HepG2 (cell line): Measurements from ENCODE around the gene CETN2. TPM values are rescaled to one million over a fixed set of nuclear protein-coding genes. Genes with fewer than 3 reads are reported as not detected.

Source experiments
- ATAC-seq: fragments of 200-7000 bp; cut with Tn5 transposase; 3 replicates; pipeline ENCODE4 v1.9.1; 2020; ENCODE audit warnings: mild to moderate bottlenecking, moderate library complexity
- BruUV-seq: library from RNA; stranded (reverse); fragments of 400-500 nt; replicated peaks from 2 replicates; lab custom pipeline; 2021; lab: Mats Ljungman, UMichigan
- CTCF ChIA-PET: fragments of 300-600 bp; formaldehyde crosslinking; extraction: SDS; loops from one replicate; lab custom pipeline; 2021; ENCODE audit warnings: low total read pairs, inconsistent platforms, low intra/inter-chr PET ratio; lab: Yijun Ruan, JAX
- POLR2A ChIA-PET: fragments of 350-600 bp; sonication (Branson Sonifier 250); formaldehyde crosslinking; loops from one replicate; lab custom pipeline; 2020; ENCODE audit warnings: antibody characterized with exemption, inconsistent platforms; lab: Yijun Ruan, JAX
- DNase-seq: peaks from one replicate; pipeline ENCODE4 v3.0.0-alpha.2; 2015; ENCODE audit warnings: low spot score
- FAIRE-seq: peaks from 3 replicates; lab custom pipeline; 2011; peaks lifted over from hg19 to GRCh38; lab: Jason Lieb, UNC
- H2AFZ ChIP-seq: one replicate; pipeline ENCODE4 v1.6.1; 2011; ENCODE audit warnings: low read length, inconsistent platforms
- H3K27ac ChIP-seq: fragments of 300-600 bp; 3 replicates; pipeline ENCODE4 v1.8.0; 2011; ENCODE audit warnings: mixed run types, mild to moderate bottlenecking, mixed read lengths, low read length, inconsistent platforms; ENCODE audit not compliant: insufficient read depth; ENCODE audit errors: extremely low read length
- H3K27me3 ChIP-seq, 2 experiments: fragments of 200-600 bp in 1 of 2; 2 replicates in 1 of 2; 3 replicates in 1 of 2; pipeline versions ENCODE4 v1.6.0 to v1.8.0; 2011; ENCODE audit warnings: low read length in 2 of 2, mild to moderate bottlenecking in 2 of 2, moderate library complexity in 2 of 2, inconsistent platforms in 1 of 2; ENCODE audit not compliant: insufficient read depth in 2 of 2, control insufficient read depth in 1 of 2
- H3K36me3 ChIP-seq, 2 experiments: fragments of 200-600 bp in 1 of 2; replicated peaks in 1 of 2; 2 replicates in 1 of 2; 3 replicates in 1 of 2; pipeline versions ENCODE4 v1.5.1 to v1.8.0; 2011; ENCODE audit warnings: low read length in 2 of 2, inconsistent platforms in 1 of 2; ENCODE audit not compliant: insufficient read depth in 2 of 2, control insufficient read depth in 1 of 2
- H3K4me1 ChIP-seq: 2 replicates; pipeline ENCODE4 v1.5.1; 2012; ENCODE audit warnings: low read length, inconsistent platforms; ENCODE audit not compliant: insufficient read depth
- H3K4me2 ChIP-seq: 2 replicates; pipeline ENCODE4 v1.6.0; 2011; ENCODE audit warnings: low read depth, low read length, inconsistent platforms
- H3K4me3 ChIP-seq, 3 experiments: fragments of 200-600 bp in 1 of 3; sonication (generic), shearing (Covaris generic) in 1 of 3; replicated peaks in 1 of 3; 2 replicates each; pipeline ENCODE4 v1.5.1; 2011 to 2016; ENCODE audit warnings: low read length in 3 of 3, inconsistent platforms in 2 of 3, low read depth in 2 of 3, mild to moderate bottlenecking in 2 of 3, control low read depth in 1 of 3, mixed read lengths in 1 of 3; ENCODE audit not compliant: insufficient read depth in 1 of 3
- H3K79me2 ChIP-seq: one replicate; pipeline ENCODE4 v1.6.1; 2011; ENCODE audit warnings: low read length, inconsistent platforms; ENCODE audit not compliant: insufficient read depth
- H3K9ac ChIP-seq: 2 replicates; pipeline ENCODE4 v1.6.0; 2011; ENCODE audit warnings: mild to moderate bottlenecking, low read depth, low read length, inconsistent platforms; ENCODE audit not compliant: insufficient read depth
- H3K9me3 ChIP-seq: 2 replicates; pipeline ENCODE4 v1.5.1; 2012; ENCODE audit warnings: mild to moderate bottlenecking, low read length
- H4K20me1 ChIP-seq: 2 replicates; pipeline ENCODE4 v1.6.0; 2011; ENCODE audit warnings: inconsistent platforms, mild to moderate bottlenecking, low read length, moderate library complexity; ENCODE audit not compliant: insufficient read depth
- ZKSCAN1 ChIP-seq: fragments of 150-350 bp; IDR thresholded peaks from 2 replicates; pipeline ENCODE4 v1.6.1; 2014; ENCODE audit warnings: low read length
- ZNF224 ChIP-seq: sonication (generic); formaldehyde crosslinking; IDR thresholded peaks from 2 replicates; pipeline ENCODE4 v1.5.0; 2020; ENCODE audit warnings: mild to moderate bottlenecking, missing genetic modification reagents
- ZNF709 ChIP-seq: sonication (generic); formaldehyde crosslinking; IDR thresholded peaks from 2 replicates; pipeline ENCODE4 v1.5.0; 2020; ENCODE audit warnings: mild to moderate bottlenecking, missing genetic modification reagents
- ZNF749 ChIP-seq: sonication (generic); formaldehyde crosslinking; IDR thresholded peaks from 2 replicates; pipeline ENCODE4 v1.8.0; 2022; ENCODE audit warnings: mild to moderate bottlenecking, missing genetic modification reagents, moderate library complexity, borderline replicate concordance
- WGBS: methylation state at CpG from one replicate; pipeline ENCODE4 v1.1.6; 2017; ENCODE audit warnings: low lambda C conversion rate; 5-methylcytosine and 5-hydroxymethylcytosine counted together
- in situ Hi-C: cut with HindIII; loops from 2 replicates; pipeline ENCODE4 v1.10.0; 2017; ENCODE audit warnings: low pct_unique_long_range_greater_than_20kb; ENCODE audit not compliant: extremely low pct_ligation_motif_present
- intact Hi-C: fragments of 100-400 bp; cut with micrococcal nuclease; formaldehyde crosslinking; loops from one replicate; pipeline ENCODE4 v1.10.0; 2022; ENCODE audit not compliant: unreplicated experiment
- polyA plus RNA-seq, 8 experiments: library from polyadenylated mRNA; depleted of rRNA in 3 of 8; stranded (reverse) in 7 of 8; unstranded in 1 of 8; fragments of >200 nt; fragmentation: Illumina TruSeq in 4 of 8; extraction: Trizol in 4 of 8; gene quantifications; 2 replicates each; pipeline versions ENCODE4 v1.2.1 to v1.2.3, GENCODE V29; 2011 to 2016; ENCODE audit warnings: low read depth in 4 of 8, missing spikeins in 1 of 8, mixed read lengths in 1 of 8; ENCODE audit not compliant: insufficient read depth in 1 of 8
- total RNA-seq, 5 experiments: library from RNA; depleted of rRNA; stranded (reverse); fragments of >200 nt; fragmentation: Illumina TruSeq; extraction: Trizol; gene quantifications; 2 replicates each; pipeline ENCODE4 v1.2.3, GENCODE V29; 2016; ENCODE audit warnings: low read depth in 1 of 5
- TF ChIP-seq, protein P1 (sequence below): sonication (generic); formaldehyde crosslinking; IDR thresholded peaks from 2 replicates; pipeline ENCODE4 v1.5.0; 2020; ENCODE audit warnings: mild to moderate bottlenecking, missing genetic modification reagents, borderline replicate concordance

CETN2 gene
- total and polyA plus RNA-seq, 2 of the 13 experiments (the other 11 are each of a cell fraction or from before 2014, with no cell fraction given): 17.2 to 85.4 TPM

DNA sequence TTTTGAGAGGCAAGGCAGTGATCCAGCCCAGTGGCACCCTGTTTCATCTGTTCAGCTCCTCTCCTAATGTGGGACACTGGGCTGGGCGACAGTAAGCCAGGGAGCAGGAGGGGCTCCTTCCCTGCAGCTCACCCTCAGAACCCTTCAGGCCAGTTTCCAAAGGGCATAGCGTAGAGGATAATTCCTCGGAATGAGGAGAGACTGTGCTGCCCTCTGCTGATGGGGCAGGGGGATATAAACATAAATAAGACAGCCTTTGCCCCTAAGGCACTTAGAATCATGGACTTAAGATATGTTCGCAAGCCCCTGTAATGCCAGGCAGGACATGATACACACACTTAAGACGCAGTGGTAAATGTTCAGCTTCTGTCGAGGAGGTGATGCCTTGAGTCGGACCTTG lies 39.4 kb upstream of the CETN2 start (continued):
- TF ChIP-seq, protein P1, sequence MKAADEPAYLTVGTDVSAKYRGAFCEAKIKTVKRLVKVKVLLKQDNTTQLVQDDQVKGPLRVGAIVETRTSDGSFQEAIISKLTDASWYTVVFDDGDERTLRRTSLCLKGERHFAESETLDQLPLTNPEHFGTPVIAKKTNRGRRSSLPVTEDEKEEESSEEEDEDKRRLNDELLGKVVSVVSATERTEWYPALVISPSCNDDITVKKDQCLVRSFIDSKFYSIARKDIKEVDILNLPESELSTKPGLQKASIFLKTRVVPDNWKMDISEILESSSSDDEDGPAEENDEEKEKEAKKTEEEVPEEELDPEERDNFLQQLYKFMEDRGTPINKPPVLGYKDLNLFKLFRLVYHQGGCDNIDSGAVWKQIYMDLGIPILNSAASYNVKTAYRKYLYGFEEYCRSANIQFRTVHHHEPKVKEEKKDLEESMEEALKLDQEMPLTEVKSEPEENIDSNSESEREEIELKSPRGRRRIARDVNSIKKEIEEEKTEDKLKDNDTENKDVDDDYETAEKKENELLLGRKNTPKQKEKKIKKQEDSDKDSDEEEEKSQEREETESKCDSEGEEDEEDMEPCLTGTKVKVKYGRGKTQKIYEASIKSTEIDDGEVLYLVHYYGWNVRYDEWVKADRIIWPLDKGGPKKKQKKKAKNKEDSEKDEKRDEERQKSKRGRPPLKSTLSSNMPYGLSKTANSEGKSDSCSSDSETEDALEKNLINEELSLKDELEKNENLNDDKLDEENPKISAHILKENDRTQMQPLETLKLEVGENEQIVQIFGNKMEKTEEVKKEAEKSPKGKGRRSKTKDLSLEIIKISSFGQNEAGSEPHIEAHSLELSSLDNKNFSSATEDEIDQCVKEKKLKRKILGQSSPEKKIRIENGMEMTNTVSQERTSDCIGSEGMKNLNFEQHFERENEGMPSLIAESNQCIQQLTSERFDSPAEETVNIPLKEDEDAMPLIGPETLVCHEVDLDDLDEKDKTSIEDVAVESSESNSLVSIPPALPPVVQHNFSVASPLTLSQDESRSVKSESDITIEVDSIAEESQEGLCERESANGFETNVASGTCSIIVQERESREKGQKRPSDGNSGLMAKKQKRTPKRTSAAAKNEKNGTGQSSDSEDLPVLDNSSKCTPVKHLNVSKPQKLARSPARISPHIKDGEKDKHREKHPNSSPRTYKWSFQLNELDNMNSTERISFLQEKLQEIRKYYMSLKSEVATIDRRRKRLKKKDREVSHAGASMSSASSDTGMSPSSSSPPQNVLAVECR (CRISPR knock-in tag): no peak
- TF ChIP-seq ZNF224 (CRISPR knock-in tag): no peak

DNA sequence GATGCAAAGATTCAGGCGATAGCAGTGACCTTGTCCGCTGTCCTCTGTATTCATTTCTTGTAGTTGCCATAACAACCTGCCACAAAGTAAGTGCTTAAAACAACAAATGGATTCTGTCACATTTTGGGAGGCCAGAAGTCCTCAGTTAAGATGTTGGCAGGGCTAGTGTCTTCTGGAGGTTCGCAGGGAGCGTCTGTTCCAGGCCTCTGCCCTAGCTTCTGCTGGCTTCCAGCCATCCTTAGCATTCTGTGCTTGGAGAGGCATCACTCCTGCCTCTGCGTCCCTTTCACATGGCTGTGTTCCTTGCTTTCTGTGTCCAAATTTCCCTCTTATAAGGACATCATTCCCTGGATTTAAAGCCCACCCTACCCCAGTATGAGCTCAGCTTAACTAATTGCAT lies 35.8 kb upstream of the CETN2 start:
- H3K4me2 ChIP-seq: no peak overlapping the region
- 100% methylated on average over 3 of the region's 5 CpGs for WGBS
- intact Hi-C loops (loop anchor here (5.0 kb wide), 1 partner anchor 671 kb away; no protein-coding TSS in a partner anchor), in situ Hi-C loops (no loop called here)
- H3K4me3 ChIP-seq: no peak overlapping the region
- H3K9ac ChIP-seq: no peak overlapping the region
- no peaks in the 10 kb centered on the region for H4K20me1 ChIP-seq
- FAIRE-seq (no peak), DNase-seq (no peak), ATAC-seq (no peak)
- no peaks in the 10 kb centered on the region for H3K9me3 ChIP-seq
- H3K4me1 ChIP-seq: no peaks in the 10 kb centered on the region
- TF ChIP-seq ZKSCAN1 (no peak), ZNF709 (no peak), ZNF749 (CRISPR knock-in tag) (no peak)
- ChIA-PET CTCF (no interaction called here), POLR2A (no interaction called here)
- BruUV-seq: no TSS peak
- H3K27ac ChIP-seq: no peak overlapping the region
- H2AFZ ChIP-seq: no peak overlapping the region
- no peaks in the 10 kb centered on the region for H3K79me2 ChIP-seq
- no peaks in the 10 kb centered on the region for H3K27me3 ChIP-seq
- peaks cover 4 to 62% of the 10 kb centered on the region in 2 experiments; a peak in 4 of 5 replicates for H3K36me3 ChIP-seq
